SK-N-MC (cell line): ENCODE results near the gene HECTD3.
"Not testable (repeated sequence)": the region's sequence is repeated elsewhere in the genome, so short reads cannot be mapped to it uniquely, and the experiment has no call there.

Experiments used
- DNase-seq: peaks from one replicate; pipeline ENCODE4 v3.0.0-alpha.2; 2011; ENCODE audit warnings: low read depth, low spot score
- H3K27ac ChIP-seq: fragments of 200-600 bp; sonication (generic); 2 replicates; pipeline ENCODE4 v1.5.1; 2016; ENCODE audit warnings: mixed run types
- H3K36me3 ChIP-seq: fragments of 200-600 bp; sonication (generic); 2 replicates; pipeline ENCODE4 v1.6.1; 2017; ENCODE audit warnings: antibody characterized with exemption, low read length, mixed read lengths; ENCODE audit not compliant: insufficient read depth
- H3K4me3 ChIP-seq: fragments of 200-600 bp; sonication (generic); 2 replicates; pipeline ENCODE4 v1.5.1; 2016
- H3K9ac ChIP-seq: fragments of 200-600 bp; sonication (generic); 2 replicates; pipeline ENCODE4 v1.8.0; 2017; ENCODE audit warnings: mixed run types, mixed read lengths; ENCODE audit not compliant: insufficient read length
- H3K9me3 ChIP-seq: fragments of 200-600 bp; sonication (generic); 2 replicates; pipeline ENCODE4 v1.6.1; 2017; ENCODE audit warnings: low read depth, mild to moderate bottlenecking, antibody characterized with exemption, low read length, moderate library complexity, mixed read lengths
- EZH2 ChIP-seq: fragments of 200-600 bp; sonication (generic); IDR thresholded peaks from one replicate; pipeline ENCODE4 v1.6.1; 2017; ENCODE audit warnings: antibody characterized with exemption
- FOXP2 ChIP-seq: optimal IDR thresholded peaks from 2 replicates; pipeline ENCODE3; 2011; ENCODE audit warnings: mild to moderate bottlenecking, moderate library complexity; ENCODE audit not compliant: insufficient read depth; ENCODE audit errors: extremely low read length, control extremely low read depth
- POLR2AphosphoS5 ChIP-seq: IDR thresholded peaks from 2 replicates; pipeline ENCODE4 v1.6.1; 2012; ENCODE audit warnings: mild to moderate bottlenecking, low read depth, low read length, borderline replicate concordance

Gene HECTD3

DNA sequence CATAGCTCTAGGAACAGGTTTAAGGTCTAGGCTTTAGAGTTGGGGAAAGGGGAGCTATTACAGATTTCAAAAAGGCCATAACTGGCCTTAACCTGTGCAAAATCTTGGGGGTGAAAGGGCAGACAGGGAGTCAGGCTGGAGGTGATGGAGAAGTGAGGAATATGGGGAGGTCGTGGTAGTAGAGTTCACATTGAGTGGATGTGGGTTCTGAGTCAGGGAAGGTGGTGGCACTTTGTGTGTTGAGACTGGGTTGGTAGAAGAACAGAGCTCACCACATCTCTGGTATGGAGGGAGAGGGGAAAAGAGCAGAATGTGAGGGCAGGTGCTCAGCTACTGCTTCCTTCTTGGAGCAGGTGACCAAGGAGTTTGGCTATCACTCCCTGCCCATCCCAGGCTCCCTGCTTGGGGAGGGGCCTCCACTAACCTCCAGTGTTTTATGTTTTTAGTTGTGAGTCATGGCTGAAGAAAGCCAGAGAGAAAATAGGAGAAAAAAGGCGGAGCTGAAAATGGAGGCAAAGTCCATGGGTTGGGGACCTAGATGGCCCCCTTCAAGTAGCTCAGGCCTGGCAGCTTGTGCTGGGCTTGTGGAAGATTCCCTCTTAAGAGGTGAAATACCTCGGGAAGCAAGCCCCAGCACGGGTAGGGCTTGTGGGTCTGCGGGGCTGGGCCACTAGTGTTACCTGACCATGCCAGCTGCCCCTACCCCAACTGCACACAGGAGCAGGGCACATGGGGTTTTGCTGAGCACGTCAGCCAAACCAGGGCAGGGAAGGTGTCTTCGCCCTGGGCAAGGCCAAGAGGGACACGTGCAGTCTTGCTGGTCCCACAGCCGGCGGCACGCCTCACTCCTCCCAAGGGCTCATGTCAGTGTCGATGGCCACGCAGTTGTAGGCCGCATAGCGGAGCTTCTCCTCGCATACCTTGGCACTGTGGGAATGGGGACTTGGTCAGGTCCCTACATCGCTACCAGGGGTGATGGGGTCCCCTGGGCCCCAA is 8.2 kb downstream of the HECTD3 start:
- TF ChIP-seq EZH2 = no peak
- TF ChIP-seq POLR2AphosphoS5 = no peak
- TF ChIP-seq FOXP2 = no peak
- H3K36me3 ChIP-seq = peaks cover 18% of the 10 kb centered on the region; the same call in 1 of the 2 replicates

DNA sequence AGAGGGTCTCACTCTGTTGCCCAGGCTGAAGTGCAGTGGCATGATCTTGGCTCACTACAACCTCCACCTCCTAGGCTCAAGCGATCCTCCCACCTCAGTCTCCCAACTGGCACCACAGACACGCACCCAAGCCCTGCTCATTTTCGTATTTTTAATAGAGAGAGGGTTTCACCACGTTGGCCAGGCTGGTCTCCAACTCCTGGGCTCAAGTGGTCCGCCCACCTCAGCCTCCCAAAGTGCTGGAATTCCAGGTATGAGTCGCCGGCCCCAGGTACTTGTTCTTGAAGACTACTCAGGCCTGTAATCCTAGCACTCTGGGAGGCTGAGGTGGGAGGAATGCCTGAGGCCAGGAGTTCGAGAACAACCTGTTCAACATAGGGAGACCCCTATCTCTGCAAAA is 9.5 kb downstream of the HECTD3 start:
- H3K9me3 ChIP-seq, H3K4me3 ChIP-seq, DNase-seq, H3K27ac ChIP-seq, H3K9ac ChIP-seq, H3K36me3 ChIP-seq: not testable (repeated sequence)

More for the DNA sequence above, 8.2 kb downstream of the HECTD3 start:
- no peak for DNase-seq
- no peak overlapping the region for H3K9ac ChIP-seq
- H3K4me3 ChIP-seq = no peak overlapping the region
- no peak overlapping the region for H3K27ac ChIP-seq
- H3K9me3 ChIP-seq = no peaks in the 10 kb centered on the region

DNA sequence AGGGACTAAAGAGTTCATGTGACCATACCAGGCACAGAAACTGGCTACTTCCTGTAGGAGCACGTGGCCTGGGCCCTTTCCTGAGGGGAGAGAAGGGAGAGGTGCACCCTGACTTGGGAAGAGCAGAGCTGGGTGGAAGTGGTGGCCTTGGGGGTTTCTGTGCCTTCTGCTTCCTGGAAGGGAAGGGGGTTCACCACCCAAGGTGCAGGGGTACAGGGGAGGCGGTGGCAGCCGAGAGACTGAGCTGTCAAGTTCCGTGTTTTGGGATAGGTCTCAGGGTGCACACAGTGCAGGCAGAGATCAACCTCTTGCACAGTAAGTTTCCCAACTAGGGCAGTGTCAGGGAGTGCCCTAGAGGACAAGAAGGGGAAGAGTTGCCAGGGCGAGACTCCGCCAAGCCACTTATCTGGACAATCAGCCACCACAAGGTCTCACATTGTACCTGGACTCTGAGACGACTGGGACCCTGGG is 10.1 kb downstream of the HECTD3 start:
- Histone ChIP-seq H3K36me3 (peaks cover 9% of the 10 kb centered on the region; the same call in 1 of the 2 replicates), H3K4me3 (peak overlapping the region; percentile 22; the same call in 1 of the 2 replicates), H3K27ac (peak overlapping the region; percentile 54; the same call in 1 of the 2 replicates), H3K9me3 (no peaks in the 10 kb centered on the region), H3K9ac (peak overlapping the region; percentile 49)
- TF ChIP-seq POLR2AphosphoS5 (no peak), EZH2 (no peak), FOXP2 (no peak)
- no peak for DNase-seq

DNA sequence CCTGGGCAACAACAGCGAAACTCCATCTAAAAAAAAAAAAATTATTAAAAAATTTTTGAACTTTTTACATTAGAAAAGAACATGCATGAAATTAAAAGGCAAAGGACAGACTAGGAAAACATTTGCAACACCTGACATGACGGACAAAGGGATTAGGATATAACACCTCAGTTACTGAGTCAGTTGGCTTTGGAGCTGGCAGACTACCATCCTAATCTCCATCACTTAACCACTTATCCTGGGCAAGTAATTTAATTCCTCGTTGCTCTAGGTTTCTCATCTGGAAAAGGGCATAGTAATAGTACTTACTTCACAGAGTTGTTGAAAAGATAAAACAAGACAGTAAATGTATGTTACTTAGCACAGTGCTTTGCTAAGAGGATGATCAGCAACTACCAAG is 11.9 kb downstream of the HECTD3 start:
- H3K9ac ChIP-seq = no peak overlapping the region
- H3K27ac ChIP-seq = 0 out of 2 replicates have a peak overlapping the region, but pooled peaks have one; percentile 3
- H3K4me3 ChIP-seq = no peak overlapping the region
- H3K9me3 ChIP-seq = no peaks in the 10 kb centered on the region
- peaks cover 4% of the 10 kb centered on the region; the same call in 1 of the 2 replicates for H3K36me3 ChIP-seq
- no peak for DNase-seq
- TF ChIP-seq EZH2 (no peak), POLR2AphosphoS5 (no peak), FOXP2 (no peak)

DNA sequence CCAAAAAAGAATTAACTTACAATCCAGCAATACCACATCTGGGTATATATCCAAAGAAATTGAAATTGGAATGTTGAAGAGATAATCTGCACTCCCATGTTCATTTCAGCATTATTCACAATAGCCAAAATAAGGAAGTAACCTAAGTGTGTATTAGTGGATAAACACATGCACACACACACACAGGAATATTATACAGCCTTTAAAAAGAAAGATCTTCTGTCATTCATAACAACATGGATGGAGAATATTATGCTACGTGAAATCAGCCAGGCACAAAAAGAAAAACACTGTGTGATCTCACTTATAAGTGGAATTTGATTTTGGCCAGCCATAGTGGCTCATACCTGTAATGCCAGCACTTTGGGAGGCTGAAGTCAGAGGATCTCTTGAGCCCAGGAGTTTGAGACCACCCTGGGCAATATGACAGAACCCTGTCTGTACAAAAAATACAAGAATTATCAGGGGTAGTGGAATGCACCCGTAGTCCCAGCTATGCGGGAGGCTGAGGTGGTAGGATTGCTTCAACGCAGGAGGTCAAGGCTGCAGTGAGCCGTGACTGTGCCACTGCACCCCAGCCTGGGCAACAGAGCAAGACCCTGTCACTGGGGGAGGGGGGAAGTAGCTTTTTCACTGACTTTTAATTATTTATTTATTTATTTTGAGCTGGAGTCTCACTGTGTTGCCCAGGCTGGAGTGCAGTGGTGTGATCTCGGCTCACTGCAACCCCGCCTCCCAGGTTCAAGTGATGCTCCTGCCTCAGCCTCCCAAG is 15.5 kb downstream of the HECTD3 start:
- DNase-seq = no peak
- Histone ChIP-seq H3K9ac (no peak overlapping the region), H3K36me3 (no peaks in the 10 kb centered on the region), H3K4me3 (no peak overlapping the region), H3K27ac (no peak overlapping the region), H3K9me3 (no peaks in the 10 kb centered on the region)
- TF ChIP-seq FOXP2 = no peak
- TF ChIP-seq EZH2 = no peak
- TF ChIP-seq POLR2AphosphoS5 = no peak

DNA sequence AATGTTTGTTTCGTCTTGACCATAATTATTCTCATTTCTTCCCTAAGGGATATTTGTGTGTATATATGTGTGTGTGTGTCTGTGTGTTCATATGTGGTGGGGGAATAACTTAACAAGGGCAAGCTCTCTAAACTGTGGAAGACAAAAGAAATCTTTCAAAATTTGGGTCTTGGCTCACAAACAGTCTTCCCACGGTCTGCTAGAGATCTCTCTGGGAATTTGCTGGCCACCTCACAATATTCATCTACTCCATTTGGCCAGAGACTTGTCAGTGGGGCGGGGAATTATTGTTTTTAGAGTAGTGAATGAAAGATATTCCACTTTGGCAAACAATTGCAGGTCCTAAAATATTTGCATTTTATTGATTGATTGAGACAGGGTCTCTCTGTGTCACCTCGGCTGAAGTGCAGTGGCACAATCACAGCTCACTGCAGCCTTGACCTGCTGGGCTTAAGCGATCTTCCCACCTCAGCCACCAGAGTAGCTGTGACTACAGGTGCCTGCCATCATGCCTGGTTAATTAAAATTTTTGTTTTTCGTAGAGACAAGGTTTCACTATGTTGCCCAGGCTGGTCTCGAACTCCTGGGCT is 16.7 kb downstream of the HECTD3 start:
- H3K27ac ChIP-seq = no peak overlapping the region
- H3K9ac ChIP-seq = no peak overlapping the region
- no peak overlapping the region for H3K4me3 ChIP-seq
- no peak for DNase-seq
- TF ChIP-seq EZH2 = no peak
- TF ChIP-seq FOXP2 = no peak
- TF ChIP-seq POLR2AphosphoS5 = no peak
- no peaks in the 10 kb centered on the region for H3K36me3 ChIP-seq
- no peaks in the 10 kb centered on the region for H3K9me3 ChIP-seq

DNA sequence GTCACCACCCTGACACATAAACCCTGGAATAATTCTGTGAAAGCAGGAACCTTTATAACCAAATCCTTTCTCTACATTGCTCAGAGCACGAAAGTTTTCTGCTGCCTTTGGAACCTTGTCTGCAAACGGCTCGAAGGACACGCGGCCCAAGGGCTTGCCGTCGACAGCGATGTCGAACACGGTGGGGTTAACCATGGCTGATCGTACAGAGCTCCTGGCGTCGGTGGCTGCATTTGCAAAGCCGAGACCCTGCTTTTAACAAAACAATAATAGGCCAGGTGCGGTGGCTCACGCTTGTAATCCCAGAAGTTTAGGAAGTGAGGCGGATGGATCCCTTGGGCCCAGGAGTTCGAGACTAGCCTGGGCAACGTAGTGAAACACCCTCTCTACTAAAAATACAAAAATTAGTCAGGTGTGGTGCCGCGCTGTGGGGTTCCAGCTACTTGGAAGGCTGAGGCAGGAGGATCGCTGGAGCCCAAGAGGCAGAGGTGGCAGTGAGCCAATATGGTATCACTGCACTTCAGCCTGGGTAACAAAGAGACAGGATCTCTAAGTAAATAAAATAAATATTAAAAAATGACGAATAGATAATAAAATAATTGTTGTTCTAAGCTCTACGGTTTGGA is 22.5 kb downstream of the HECTD3 start:
- Histone ChIP-seq H3K9me3 (no peaks in the 10 kb centered on the region), H3K36me3 (no peaks in the 10 kb centered on the region), H3K27ac (no peak overlapping the region), H3K4me3 (no peak overlapping the region), H3K9ac (no peak overlapping the region)
- DNase-seq = no peak
- no peak for TF ChIP-seq FOXP2
- TF ChIP-seq POLR2AphosphoS5 = no peak
- TF ChIP-seq EZH2 = no peak
